ENCODE results near the gene C3orf18. TPM values are rescaled to one million over a fixed set of nuclear protein-coding genes. Genes with fewer than 3 reads are reported as not detected.

Gene C3orf18
- total RNA-seq, 1 donor from 2014 or later = 10.8 TPM

GRCh38 chr3:50523279-50523811 is 44.2 kb downstream of the C3orf18 start:
- Histone ChIP-seq H3K4me1 (no peaks in the 10 kb centered on the region), H3K4me3 (no peak overlapping the region), H3K27me3 (no peaks in the 10 kb centered on the region), H3K36me3 (no peaks in the 10 kb centered on the region), H3K27ac (no peak overlapping the region), H3K9me3 (no peaks in the 10 kb centered on the region)
- DNase-seq (ENCODE audit: extremely low spot score in 2 of 2) = no peak
- intact Hi-C loops (cut with DNase I) = no loop called here
- TF ChIP-seq CTCF (IDR thresholded peaks at IDR 0.05) = no peak
- TF ChIP-seq POLR2A (IDR thresholded peaks at IDR 0.05) = no peak
- no peak for TF ChIP-seq POLR2AphosphoS5 (IDR thresholded peaks at IDR 0.05; ENCODE audit: insufficient read depth in 1 of 2, low read depth in 1 of 2)

GRCh38 chr3:50521572-50521971 is 46.0 kb downstream of the C3orf18 start:
- DNase-seq (ENCODE audit: extremely low spot score in 2 of 2) = no peak
- no peak for TF ChIP-seq CTCF (IDR thresholded peaks at IDR 0.05)
- no peak for TF ChIP-seq POLR2A (IDR thresholded peaks at IDR 0.05)
- TF ChIP-seq POLR2AphosphoS5 (IDR thresholded peaks at IDR 0.05; ENCODE audit: insufficient read depth in 1 of 2, low read depth in 1 of 2) = no peak
- Histone ChIP-seq H3K27ac (no peak overlapping the region), H3K36me3 (no peaks in the 10 kb centered on the region), H3K9me3 (no peaks in the 10 kb centered on the region), H3K27me3 (no peaks in the 10 kb centered on the region), H3K4me1 (peaks cover 2% of the 10 kb centered on the region), H3K4me3 (no peak overlapping the region)
- intact Hi-C loops (cut with DNase I) = no loop called here

DNA sequence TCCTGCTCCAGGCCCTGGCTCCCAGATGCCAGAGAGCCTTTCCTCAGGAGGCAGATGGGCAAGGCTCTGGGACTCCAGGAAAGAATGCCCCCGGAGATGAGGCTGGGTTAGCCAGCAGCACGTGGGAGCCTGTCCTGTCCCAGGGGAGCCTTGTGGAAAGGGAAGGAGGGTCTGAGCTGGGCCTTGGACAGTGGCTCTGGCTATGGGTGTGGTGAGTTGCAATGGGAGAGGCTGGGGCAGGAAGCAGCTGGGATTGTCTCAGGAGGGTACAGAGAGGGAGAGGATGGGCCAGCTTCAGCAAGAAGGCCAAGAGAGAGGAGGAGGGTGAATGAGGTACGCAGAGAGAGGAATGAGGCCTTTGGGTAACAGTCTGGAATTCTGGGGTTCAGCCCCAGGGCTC is 46.7 kb downstream of the C3orf18 start:
- no peaks in the 10 kb centered on the region for H3K36me3 ChIP-seq
- TF ChIP-seq POLR2A (IDR thresholded peaks at IDR 0.05) = no peak
- no peak for TF ChIP-seq CTCF (IDR thresholded peaks at IDR 0.05)
- no peak for TF ChIP-seq POLR2AphosphoS5 (IDR thresholded peaks at IDR 0.05; ENCODE audit: insufficient read depth in 1 of 2, low read depth in 1 of 2)
- no peak overlapping the region for H3K27ac ChIP-seq
- no peak overlapping the region for H3K4me3 ChIP-seq
- intact Hi-C loops (cut with DNase I) = no loop called here
- peaks cover 10% of the 10 kb centered on the region for H3K4me1 ChIP-seq
- no peaks in the 10 kb centered on the region for H3K9me3 ChIP-seq
- no peaks in the 10 kb centered on the region for H3K27me3 ChIP-seq
- DNase-seq (ENCODE audit: extremely low spot score in 2 of 2) = no peak

DNA sequence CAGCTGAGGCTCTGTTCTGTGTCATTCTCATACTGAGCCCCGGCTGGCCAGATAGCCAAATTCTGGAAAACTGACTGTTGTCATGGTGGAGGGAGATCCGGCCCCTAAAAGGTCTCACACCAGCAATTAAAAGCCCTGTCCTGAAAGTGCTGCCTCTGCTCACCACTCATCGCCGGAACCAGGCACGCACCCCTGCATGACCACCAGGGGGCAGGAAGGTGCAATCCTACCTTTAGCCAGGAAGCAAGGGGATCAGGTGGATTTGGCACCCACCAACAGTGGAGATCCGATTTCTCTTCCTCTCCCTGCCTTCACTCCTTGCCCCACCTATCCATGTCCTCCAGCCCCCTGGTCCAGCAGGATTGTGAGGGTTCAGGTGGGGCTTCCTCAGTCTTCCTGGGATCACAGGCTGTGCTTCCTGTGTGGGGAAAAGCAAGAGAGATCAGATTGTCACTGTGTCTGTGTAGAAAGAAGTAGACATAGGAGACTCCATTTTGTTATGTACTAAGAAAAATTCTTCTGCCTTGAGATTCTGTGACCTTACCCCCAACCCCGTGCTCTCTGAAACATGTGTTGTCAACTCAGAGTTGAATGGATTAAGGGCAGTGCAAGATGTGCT is 48.0 kb downstream of the C3orf18 start:
- TF ChIP-seq POLR2A (IDR thresholded peaks at IDR 0.05) (no peak), POLR2AphosphoS5 (IDR thresholded peaks at IDR 0.05; ENCODE audit: insufficient read depth in 1 of 2, low read depth in 1 of 2) (no peak), CTCF (IDR thresholded peaks at IDR 0.05) (peak; percentile 69 to 74 (median 70))
- intact Hi-C loops (cut with DNase I) = no loop called here

GRCh38 chr3:50518436-50518835 is 49.1 kb downstream of the C3orf18 start:
- intact Hi-C loops (cut with DNase I) = no loop called here
- peaks cover 19% of the 10 kb centered on the region for H3K4me1 ChIP-seq
- DNase-seq (ENCODE audit: extremely low spot score in 2 of 2) = no peak

More for the DNA sequence above, 48.0 kb downstream of the C3orf18 start:
- no peak for DNase-seq (ENCODE audit: extremely low spot score in 2 of 2)
- Histone ChIP-seq H3K4me3 (no peak overlapping the region), H3K9me3 (no peaks in the 10 kb centered on the region), H3K27me3 (no peaks in the 10 kb centered on the region), H3K36me3 (no peaks in the 10 kb centered on the region), H3K27ac (no peak overlapping the region), H3K4me1 (peaks cover 19% of the 10 kb centered on the region)

More at GRCh38 chr3:50518436-50518835, 49.1 kb downstream of the C3orf18 start:
- H3K36me3 ChIP-seq = no peaks in the 10 kb centered on the region
- H3K27me3 ChIP-seq = no peaks in the 10 kb centered on the region
- no peak overlapping the region for H3K4me3 ChIP-seq
- TF ChIP-seq CTCF (IDR thresholded peaks at IDR 0.05) (no peak), POLR2AphosphoS5 (IDR thresholded peaks at IDR 0.05; ENCODE audit: insufficient read depth in 1 of 2, low read depth in 1 of 2) (no peak), POLR2A (IDR thresholded peaks at IDR 0.05) (no peak)
- no peak overlapping the region for H3K27ac ChIP-seq
- no peaks in the 10 kb centered on the region for H3K9me3 ChIP-seq

All from vagina (tissue), 2 donors.